NT2/D1 (cell line): ENCODE measurements around the gene UTP3.

ENCODE experiments used
- DNase-seq: peaks from one replicate; pipeline ENCODE4 v3.0.0-alpha.2; 2011; ENCODE audit warnings: low read depth, low spot score
- H3K27me3 ChIP-seq: 2 replicates; pipeline ENCODE4 v1.6.0; 2011; ENCODE audit warnings: mild to moderate bottlenecking; ENCODE audit not compliant: insufficient read length, insufficient read depth
- H3K36me3 ChIP-seq: 2 replicates; pipeline ENCODE4 v1.6.1; 2011; ENCODE audit warnings: mild to moderate bottlenecking, low read length, mixed read lengths; ENCODE audit not compliant: insufficient read depth, insufficient read length
- H3K4me1 ChIP-seq: 2 replicates; pipeline ENCODE4 v1.5.1; 2011; ENCODE audit not compliant: insufficient read depth, insufficient read length
- H3K4me3 ChIP-seq: 2 replicates; pipeline ENCODE4 v1.5.1; 2011; ENCODE audit warnings: low read depth; ENCODE audit not compliant: insufficient read length
- H3K9ac ChIP-seq: 2 replicates; pipeline ENCODE4 v1.6.0; 2011; ENCODE audit warnings: low read depth; ENCODE audit not compliant: insufficient read length
- H3K9me3 ChIP-seq: 2 replicates; pipeline ENCODE4 v1.5.1; 2011; ENCODE audit warnings: mild to moderate bottlenecking, low read length; ENCODE audit not compliant: insufficient read depth
- SUZ12 ChIP-seq: IDR thresholded peaks from 2 replicates; pipeline ENCODE4 v1.6.1; 2011; ENCODE audit not compliant: insufficient read length, insufficient read depth; ENCODE audit errors: extremely low read depth
- YY1 ChIP-seq: IDR thresholded peaks from 2 replicates; pipeline ENCODE4 v1.6.1; 2011; ENCODE audit not compliant: insufficient read length, insufficient read depth
- ZNF274 ChIP-seq: IDR thresholded peaks from 2 replicates; pipeline ENCODE4 v1.6.1; 2011; ENCODE audit warnings: mild to moderate bottlenecking, low read depth, low read length

Gene UTP3

DNA sequence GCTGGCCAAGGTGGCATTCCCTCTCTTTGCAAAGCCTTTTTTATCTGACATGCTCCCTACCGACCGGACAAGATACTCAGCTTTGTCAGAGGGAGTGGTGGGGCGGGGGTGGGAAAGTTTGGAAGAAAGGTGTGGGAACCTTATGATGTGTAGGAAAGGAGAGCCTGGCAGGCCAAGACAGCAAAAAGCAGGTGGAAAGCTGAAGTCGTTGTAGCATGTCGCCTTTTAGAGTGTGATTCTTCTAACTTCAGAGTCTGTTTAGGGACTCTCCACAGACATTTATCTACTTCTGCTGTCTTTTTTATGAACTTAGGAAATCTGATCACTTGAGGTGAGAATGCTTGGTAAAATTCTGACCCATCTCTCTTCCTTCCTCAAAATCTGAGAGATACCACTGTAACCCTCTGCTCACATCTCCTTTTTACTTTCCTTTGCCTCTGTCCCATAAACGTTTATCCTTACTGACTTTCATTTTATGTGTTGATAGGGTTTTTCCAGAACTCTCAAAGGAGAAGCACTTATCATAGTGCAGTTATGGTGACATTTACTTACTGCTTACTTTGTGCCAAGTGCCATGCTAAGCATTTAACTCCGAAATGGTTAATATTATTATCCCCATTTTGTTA lies 25.2 kb downstream of the UTP3 start:
- Histone ChIP-seq H3K9me3 (no peaks in the 10 kb centered on the region), H3K27me3 (no peaks in the 10 kb centered on the region), H3K9ac (no peak overlapping the region), H3K36me3 (no peaks in the 10 kb centered on the region), H3K4me3 (no peak overlapping the region), H3K4me1 (no peaks in the 10 kb centered on the region)
- DNase-seq, result no peak
- TF ChIP-seq YY1 (no peak), SUZ12 (no peak), ZNF274 (no peak)

DNA sequence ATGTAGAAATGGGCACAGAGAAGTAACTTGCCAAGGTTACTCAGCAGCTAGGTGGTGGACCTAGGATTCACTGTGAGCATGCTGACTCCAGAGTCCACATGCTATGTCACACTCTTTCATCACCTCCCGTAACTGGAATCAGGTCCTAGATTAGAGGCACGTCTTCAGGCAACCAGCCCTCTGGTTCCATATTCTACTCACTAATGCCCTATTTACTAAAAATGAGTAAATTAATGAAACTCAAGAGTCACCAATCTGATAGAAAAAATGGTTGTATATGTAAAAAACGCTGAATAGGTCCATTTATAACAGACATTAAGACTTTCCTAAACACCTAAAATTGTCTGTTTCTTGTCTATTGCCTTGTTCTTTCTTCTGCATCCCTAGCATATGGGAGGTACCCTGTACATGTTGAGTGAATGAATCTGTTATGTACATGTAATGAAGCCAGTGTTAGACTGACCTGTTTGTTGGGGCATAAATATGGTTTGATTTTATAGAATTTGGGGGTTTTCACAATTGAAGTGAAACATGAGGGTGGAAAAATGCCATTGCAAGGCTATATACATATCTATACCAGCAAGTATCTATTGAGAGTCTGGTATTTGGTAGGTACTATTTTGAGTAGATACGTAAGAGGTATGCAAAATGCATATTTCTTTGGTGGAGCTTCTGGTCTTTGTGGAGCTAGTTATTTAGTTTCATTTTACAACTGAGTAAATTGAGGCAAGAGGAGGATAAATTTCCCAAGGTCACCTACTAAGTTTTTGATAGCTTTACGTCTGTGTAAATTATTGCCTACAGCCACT lies 26.0 kb downstream of the UTP3 start:
- H3K36me3 ChIP-seq, result no peaks in the 10 kb centered on the region
- H3K27me3 ChIP-seq, result no peaks in the 10 kb centered on the region
- TF ChIP-seq ZNF274 (no peak), YY1 (no peak)
- no peak overlapping the region for H3K9ac ChIP-seq
- H3K9me3 ChIP-seq, result no peaks in the 10 kb centered on the region
- H3K4me3 ChIP-seq, result no peak overlapping the region
- no peak for DNase-seq
- no peaks in the 10 kb centered on the region for H3K4me1 ChIP-seq

DNA sequence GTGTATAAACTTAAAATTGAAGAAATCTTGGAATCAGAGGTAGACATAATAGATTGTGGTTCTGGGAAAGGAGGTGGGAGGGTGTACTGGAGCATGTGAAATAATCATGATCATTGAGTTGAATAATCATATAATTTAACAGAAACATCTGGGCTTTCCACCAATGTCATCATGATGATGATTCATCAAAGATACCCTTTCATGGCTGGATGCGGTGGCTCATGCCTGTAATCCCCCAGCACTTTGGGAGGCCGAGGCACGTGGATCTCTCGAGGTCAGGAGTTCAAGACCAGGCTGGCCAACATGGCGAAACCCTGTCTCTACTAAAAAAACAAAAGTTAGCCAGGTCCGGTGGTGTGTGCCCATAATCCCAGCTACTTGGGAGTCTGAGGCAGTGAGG lies 26.8 kb downstream of the UTP3 start:
- no peaks in the 10 kb centered on the region for H3K27me3 ChIP-seq
- no peak for DNase-seq
- no peaks in the 10 kb centered on the region for H3K36me3 ChIP-seq
- no peaks in the 10 kb centered on the region for H3K4me1 ChIP-seq
- TF ChIP-seq SUZ12 (no peak), ZNF274 (no peak), YY1 (no peak)
- no peak overlapping the region for H3K4me3 ChIP-seq
- no peaks in the 10 kb centered on the region for H3K9me3 ChIP-seq
- H3K9ac ChIP-seq, result no peak overlapping the region

DNA sequence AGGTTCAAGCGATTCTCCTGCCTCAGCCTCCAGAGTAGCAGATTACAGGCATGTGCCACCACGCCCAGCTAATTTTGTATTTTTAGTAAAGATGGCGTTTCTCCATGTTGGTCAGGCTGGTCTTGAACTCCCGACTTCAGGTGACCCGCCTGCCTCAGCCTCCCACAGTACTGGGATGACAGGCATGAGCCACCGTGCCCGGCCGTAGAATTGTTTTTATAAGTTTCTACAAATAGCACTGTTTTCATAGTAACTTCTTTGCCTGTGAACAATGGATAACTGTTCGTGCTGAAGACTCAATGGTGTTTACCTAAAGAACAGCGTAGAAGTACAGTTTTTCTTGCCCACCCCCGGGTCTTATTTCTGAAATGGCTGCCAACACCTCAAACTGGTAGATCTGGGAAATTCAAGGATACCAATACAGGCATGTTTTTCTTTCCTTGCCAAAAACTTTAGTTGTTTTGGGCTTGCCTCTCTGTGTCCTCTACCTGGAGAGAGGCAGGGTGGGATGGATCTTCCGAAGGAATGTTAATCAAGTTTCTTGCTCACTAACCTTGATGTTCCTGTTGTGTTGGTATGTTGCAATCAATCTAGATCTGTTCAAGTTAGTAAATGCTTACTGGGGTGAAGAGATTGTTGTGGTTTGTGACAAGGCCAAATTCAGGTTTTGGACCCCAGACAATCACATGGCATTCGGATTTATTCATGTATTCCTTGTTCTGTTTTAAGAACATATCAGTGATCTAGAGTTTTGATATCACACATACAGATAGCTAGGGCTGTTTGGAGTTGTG lies 30.7 kb downstream of the UTP3 start:
- TF ChIP-seq SUZ12 (no peak), ZNF274 (no peak), YY1 (no peak)
- H3K4me1 ChIP-seq, result no peaks in the 10 kb centered on the region
- no peak overlapping the region for H3K4me3 ChIP-seq
- DNase-seq, result no peak
- H3K9me3 ChIP-seq, result no peaks in the 10 kb centered on the region
- no peak overlapping the region for H3K9ac ChIP-seq
- peaks cover 3% of the 10 kb centered on the region for H3K36me3 ChIP-seq
- no peaks in the 10 kb centered on the region for H3K27me3 ChIP-seq

DNA sequence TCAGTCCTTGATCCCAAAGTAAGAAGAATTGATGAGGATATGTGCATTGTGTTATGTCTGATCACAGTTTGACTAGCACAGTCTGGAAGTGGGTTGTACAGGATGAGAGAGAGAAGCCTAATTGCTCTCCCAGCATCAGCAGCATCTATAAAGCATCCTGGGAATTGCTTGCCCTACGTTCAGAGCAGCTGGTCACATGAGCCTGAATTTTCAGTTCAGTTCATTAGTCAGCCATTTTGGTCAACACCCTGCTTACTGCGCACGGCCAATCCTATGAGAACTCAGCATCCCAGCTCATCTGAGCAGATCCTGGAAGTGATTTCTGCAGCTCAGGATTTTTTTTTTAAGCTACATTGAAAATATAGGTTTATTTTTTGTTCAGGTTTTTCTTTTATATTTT lies 33.4 kb downstream of the UTP3 start, which contains the start of gene RUFY3:
Gene RUFY3, plus strand, starts transcription at position 218 of the 400 bp plus-strand sequence. CDS start 610 bp downstream, outside the sequence.
- TF ChIP-seq SUZ12 (no peak), YY1 (no peak), ZNF274 (no peak)
- Histone ChIP-seq H3K4me3 (no peak within 1 kb of the TSS), H3K4me1 (no peaks in the 10 kb centered on the region), H3K9me3 (no peaks in the 10 kb centered on the region), H3K36me3 (peaks cover 3% of the 10 kb centered on the region), H3K27me3 (no peaks in the 10 kb centered on the region), H3K9ac (no peak within 1 kb of the TSS)
- DNase-seq, result no peak

DNA sequence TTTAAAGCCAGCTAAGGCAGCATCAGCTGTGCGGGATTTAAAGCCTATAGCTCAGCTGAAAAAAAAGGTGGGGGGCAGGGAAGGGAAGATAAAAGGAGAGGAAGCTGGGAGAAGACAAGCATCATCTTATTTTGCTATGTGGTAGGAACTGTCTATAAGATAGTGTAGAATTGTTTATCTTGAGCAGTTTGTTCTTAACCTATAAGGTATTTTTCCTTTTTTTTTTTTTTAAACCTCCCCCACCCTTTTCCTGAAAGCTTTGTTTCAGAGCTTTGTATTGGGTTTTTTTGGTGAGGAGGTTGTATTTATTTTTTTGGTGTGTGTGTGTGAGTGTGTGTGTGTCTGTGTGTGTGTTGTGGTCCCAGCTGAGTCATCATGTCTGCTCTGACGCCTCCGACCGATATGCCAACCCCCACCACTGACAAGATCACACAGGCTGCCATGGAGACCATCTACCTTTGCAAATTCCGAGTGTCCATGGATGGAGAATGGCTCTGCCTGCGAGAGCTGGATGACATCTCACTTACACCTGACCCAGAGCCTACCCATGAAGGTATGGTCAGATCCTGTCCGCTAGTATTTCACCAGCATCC lies 34.0 kb downstream of the UTP3 start:
- H3K36me3 ChIP-seq, result peaks cover 3% of the 10 kb centered on the region
- H3K27me3 ChIP-seq, result no peaks in the 10 kb centered on the region
- no peak for DNase-seq
- H3K4me1 ChIP-seq, result no peaks in the 10 kb centered on the region
- H3K9me3 ChIP-seq, result no peaks in the 10 kb centered on the region
- H3K4me3 ChIP-seq, result no peak overlapping the region
- TF ChIP-seq YY1 (no peak), ZNF274 (no peak), SUZ12 (no peak)
- H3K9ac ChIP-seq, result no peak overlapping the region

DNA sequence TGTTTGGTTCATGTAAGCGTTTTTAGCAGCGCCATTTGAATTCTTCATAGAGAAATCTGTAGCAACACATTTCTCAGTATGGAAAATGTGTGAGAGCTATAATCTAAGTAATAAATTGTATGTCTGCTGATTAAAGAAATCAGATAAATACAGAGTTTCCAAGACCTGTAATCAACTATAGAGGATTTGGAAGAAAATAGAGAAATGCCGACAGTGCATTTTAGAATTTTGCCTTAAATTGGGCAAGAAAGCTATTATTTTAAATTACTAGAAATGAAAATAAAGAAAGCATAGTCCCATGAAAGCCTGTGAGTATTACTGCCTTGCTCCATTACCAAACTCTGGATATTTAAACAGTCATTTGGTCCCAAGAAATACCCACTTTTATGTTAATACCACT lies 36.1 kb downstream of the UTP3 start:
- TF ChIP-seq SUZ12 (no peak), YY1 (no peak), ZNF274 (no peak)
- Histone ChIP-seq H3K36me3 (peaks cover 3% of the 10 kb centered on the region), H3K4me3 (no peak overlapping the region), H3K4me1 (no peaks in the 10 kb centered on the region), H3K27me3 (no peaks in the 10 kb centered on the region), H3K9me3 (no peaks in the 10 kb centered on the region), H3K9ac (no peak overlapping the region)
- DNase-seq, result no peak
